ENCODE results near the gene OPHN1. TPM values are rescaled to one million over a fixed set of nuclear protein-coding genes. Genes with fewer than 3 reads are reported as not detected.

The OPHN1 gene
- total and polyA plus RNA-seq, 2 of the 13 experiments (the other 11 are each of a cell fraction or from before 2014, with no cell fraction given), result 1.6 to 1.7 TPM

GRCh38 chrX:68398291-68398690, 35.0 kb downstream of the OPHN1 start:
- Histone ChIP-seq H3K4me3 (replicated peaks in 1 of 3; ENCODE audit: insufficient read depth in 1 of 3, low read depth in 2 of 3, low read length in 3 of 3) (no peak overlapping the region), H3K79me2 (ENCODE audit: insufficient read depth, low read length) (no peaks in the 10 kb centered on the region), H4K20me1 (ENCODE audit: insufficient read depth, low read length) (no peaks in the 10 kb centered on the region), H3K4me1 (ENCODE audit: insufficient read depth, low read length) (no peaks in the 10 kb centered on the region), H3K27me3 (ENCODE audit: control insufficient read depth in 1 of 2, insufficient read depth in 2 of 2, low read length in 2 of 2) (no peaks in the 10 kb centered on the region), H3K4me2 (ENCODE audit: low read depth, low read length) (no peak overlapping the region), H3K36me3 (replicated peaks in 1 of 2; ENCODE audit: control insufficient read depth in 1 of 2, insufficient read depth in 2 of 2, low read length in 2 of 2) (no peaks in the 10 kb centered on the region), H3K9ac (ENCODE audit: insufficient read depth, low read depth, low read length) (no peak overlapping the region), H2AFZ (ENCODE audit: low read length) (no peak overlapping the region), H3K27ac (ENCODE audit: extremely low read length, insufficient read depth, low read length) (no peak overlapping the region), H3K9me3 (ENCODE audit: low read length) (no peaks in the 10 kb centered on the region)
- WGBS (ENCODE audit: low lambda C conversion rate), result 100% methylated on average over 2 of the region's 3 CpGs
- ATAC-seq (no peak), DNase-seq (ENCODE audit: low spot score) (no peak), FAIRE-seq (no peak)
- ChIA-PET POLR2A (no interaction called here), CTCF (ENCODE audit: low intra/inter-chr PET ratio, low total read pairs) (no interaction called here)
- intact Hi-C loops (cut with micrococcal nuclease; ENCODE audit: unreplicated experiment), result no loop called here
- no TSS peak for BruUV-seq (replicated peaks)
- TF ChIP-seq ZNF335 (CRISPR knock-in tag; IDR thresholded peaks at IDR 0.05), result no peak
- TF ChIP-seq GATAD2A (CRISPR knock-in tag; IDR thresholded peaks at IDR 0.05), result no peak
- TF ChIP-seq CSRNP1 (CRISPR knock-in tag; IDR thresholded peaks at IDR 0.05), result no peak
- no peak for TF ChIP-seq KAT7 (CRISPR knock-in tag; IDR thresholded peaks at IDR 0.05; ENCODE audit: borderline replicate concordance)
- TF ChIP-seq PTBP1 (IDR thresholded peaks at IDR 0.05; ENCODE audit: low read depth, low read length, poor library complexity, severe bottlenecking), result no peak
- no peak for TF ChIP-seq ZNF772 (CRISPR knock-in tag; IDR thresholded peaks at IDR 0.05)
- TF ChIP-seq JDP2 (CRISPR knock-in tag; IDR thresholded peaks at IDR 0.05; ENCODE audit: borderline replicate concordance), result no peak
- no peak for TF ChIP-seq YEATS4 (CRISPR knock-in tag; IDR thresholded peaks at IDR 0.05; ENCODE audit: borderline replicate concordance)
- TF ChIP-seq SPEN (CRISPR knock-in tag; IDR thresholded peaks at IDR 0.05; ENCODE audit: low read depth), result no peak
- no peak for TF ChIP-seq SALL1 (CRISPR knock-in tag; IDR thresholded peaks at IDR 0.05)
- no peak for TF ChIP-seq HDAC1 (CRISPR knock-in tag; IDR thresholded peaks at IDR 0.05)
- TF ChIP-seq KDM2A (CRISPR knock-in tag; IDR thresholded peaks at IDR 0.05; ENCODE audit: borderline replicate concordance, low read depth), result no peak
- TF ChIP-seq ARNTL (CRISPR knock-in tag; IDR thresholded peaks at IDR 0.05), result no peak
- no peak for TF ChIP-seq NFYC (CRISPR knock-in tag; IDR thresholded peaks at IDR 0.05)
- no peak for TF ChIP-seq ZNF414 (CRISPR knock-in tag; IDR thresholded peaks at IDR 0.05)
- TF ChIP-seq ZMAT3 (CRISPR knock-in tag; conservative IDR thresholded peaks at IDR 0.05), result no peak
- TF ChIP-seq ZNF607 (CRISPR knock-in tag; IDR thresholded peaks at IDR 0.05; ENCODE audit: borderline replicate concordance), result no peak
- TF ChIP-seq ZNF615 (CRISPR knock-in tag; IDR thresholded peaks at IDR 0.05; ENCODE audit: borderline replicate concordance), result no peak
- in situ Hi-C loops (cut with HindIII; ENCODE audit: extremely low pct_ligation_motif_present, low pct_unique_long_range_greater_than_20kb), result no loop called here

Measured in HepG2 (cell line).